HepG2 (cell line): Measurements from ENCODE around the gene RAB20. TPM values are rescaled to one million over a fixed set of nuclear protein-coding genes. Genes with fewer than 3 reads are reported as not detected.

ENCODE experiments used
- CBX1 ChIP-seq: IDR thresholded peaks from one replicate; pipeline ENCODE4 v1.6.1; 2016; ENCODE audit warnings: antibody characterized with exemption, low read depth
- FOXA3 ChIP-seq: IDR thresholded peaks from 2 replicates; pipeline ENCODE4 v1.6.1; 2016; ENCODE audit warnings: missing genetic modification reagents, missing compliant biosample characterization
- HCFC1 ChIP-seq: fragments of 150-350 bp; IDR thresholded peaks from 2 replicates; pipeline ENCODE4 v1.6.1; 2014; ENCODE audit warnings: low read depth, low read length
- HNF1A ChIP-seq, 2 experiments: sonication (generic) in 1 of 2; formaldehyde crosslinking in 1 of 2; IDR thresholded peaks; 2 replicates each; pipeline versions ENCODE4 v1.4.0 to v1.6.1; 2016 to 2020; ENCODE audit warnings: borderline replicate concordance in 1 of 2, low read depth in 1 of 2, mild to moderate bottlenecking in 1 of 2, missing genetic modification reagents in 1 of 2
- HOMEZ ChIP-seq: IDR thresholded peaks from 2 replicates; pipeline ENCODE4 v1.6.1; 2016; ENCODE audit warnings: low read depth
- ISL2 ChIP-seq: sonication (generic); formaldehyde crosslinking; IDR thresholded peaks from 2 replicates; pipeline ENCODE4 v1.5.0; 2020; ENCODE audit warnings: missing genetic modification reagents
- KMT2A ChIP-seq: sonication (generic); formaldehyde crosslinking; IDR thresholded peaks from 2 replicates; pipeline ENCODE4 v1.4.0; 2020; ENCODE audit warnings: missing genetic modification reagents
- MIXL1 ChIP-seq: IDR thresholded peaks from 2 replicates; pipeline ENCODE4 v1.6.1; 2016
- MTF2 ChIP-seq: sonication (generic); formaldehyde crosslinking; IDR thresholded peaks from 2 replicates; pipeline ENCODE4 v1.5.0; 2020; ENCODE audit warnings: missing genetic modification reagents, borderline replicate concordance
- NFIB ChIP-seq: sonication (generic); formaldehyde crosslinking; IDR thresholded peaks from 2 replicates; pipeline ENCODE4 v1.9.0; 2021; ENCODE audit warnings: missing genetic modification reagents, mild to moderate bottlenecking, borderline replicate concordance
- PLRG1 ChIP-seq: fragments of 450-650 bp; conservative IDR thresholded peaks from 2 replicates; pipeline ENCODE4 v1.6.1; 2016
- PRPF4 ChIP-seq: fragments of 200-400 bp; formaldehyde crosslinking; IDR thresholded peaks from 2 replicates; pipeline ENCODE4 v1.6.1; 2016; ENCODE audit warnings: low read length, low read depth; ENCODE audit not compliant: poor library complexity, severe bottlenecking
- RXRA ChIP-seq: sonication (generic); formaldehyde crosslinking; IDR thresholded peaks from 2 replicates; pipeline ENCODE4 v1.5.1; 2020; ENCODE audit warnings: missing genetic modification reagents
- SMAD1 ChIP-seq: sonication (generic); formaldehyde crosslinking; IDR thresholded peaks from 2 replicates; pipeline ENCODE4 v1.4.0; 2020; ENCODE audit warnings: missing genetic modification reagents, low read depth, mild to moderate bottlenecking, borderline replicate concordance
- SNRNP70 ChIP-seq: fragments of 200-400 bp; formaldehyde crosslinking; IDR thresholded peaks from 2 replicates; pipeline ENCODE4 v1.6.1; 2017; ENCODE audit warnings: mild to moderate bottlenecking, low read depth, low read length, moderate library complexity
- SYNCRIP ChIP-seq: fragments of 200-400 bp; formaldehyde crosslinking; IDR thresholded peaks from 2 replicates; pipeline ENCODE4 v1.6.1; 2018; ENCODE audit warnings: mild to moderate bottlenecking, low read depth, low read length; ENCODE audit not compliant: insufficient read depth
- ZBTB46 ChIP-seq: sonication (generic); formaldehyde crosslinking; IDR thresholded peaks from 2 replicates; pipeline ENCODE4 v1.4.0; 2020; ENCODE audit warnings: mild to moderate bottlenecking, missing genetic modification reagents, borderline replicate concordance
- ZNF234 ChIP-seq: sonication (generic); formaldehyde crosslinking; conservative IDR thresholded peaks from 2 replicates; pipeline ENCODE4 v1.5.1; 2020; ENCODE audit warnings: mild to moderate bottlenecking, missing genetic modification reagents
- ZNF235 ChIP-seq: sonication (generic); formaldehyde crosslinking; IDR thresholded peaks from 2 replicates; pipeline ENCODE4 v1.8.1; 2023; ENCODE audit warnings: mild to moderate bottlenecking, missing genetic modification reagents, borderline replicate concordance
- ZNF292 ChIP-seq: sonication (generic); formaldehyde crosslinking; IDR thresholded peaks from 2 replicates; pipeline ENCODE4 v1.8.1; 2022; ENCODE audit warnings: mild to moderate bottlenecking, low read depth, missing genetic modification reagents, borderline replicate concordance
- ZNF496 ChIP-seq: sonication (generic); formaldehyde crosslinking; IDR thresholded peaks from 2 replicates; pipeline ENCODE4 v1.8.1; 2023; ENCODE audit warnings: mild to moderate bottlenecking, moderate library complexity, missing genetic modification reagents; ENCODE audit not compliant: insufficient replicate concordance
- ZNF572 ChIP-seq: sonication (generic); formaldehyde crosslinking; IDR thresholded peaks from 2 replicates; pipeline ENCODE4 v1.5.1; 2020; ENCODE audit warnings: mild to moderate bottlenecking, missing genetic modification reagents
- ZNF660 ChIP-seq: sonication (generic); formaldehyde crosslinking; IDR thresholded peaks from 2 replicates; pipeline ENCODE4 v1.5.1; 2020; ENCODE audit warnings: mild to moderate bottlenecking, low read depth, missing genetic modification reagents, borderline replicate concordance
- ZNF780A ChIP-seq: sonication (generic); formaldehyde crosslinking; IDR thresholded peaks from 2 replicates; pipeline ENCODE4 v1.8.0; 2022; ENCODE audit warnings: mild to moderate bottlenecking, missing genetic modification reagents, moderate library complexity
- polyA plus RNA-seq, 8 experiments: library from polyadenylated mRNA; depleted of rRNA in 3 of 8; stranded (reverse) in 7 of 8; unstranded in 1 of 8; fragments of >200 nt; fragmentation: Illumina TruSeq in 4 of 8; extraction: Trizol in 4 of 8; gene quantifications; 2 replicates each; pipeline versions ENCODE4 v1.2.1 to v1.2.3, GENCODE V29; 2011 to 2016; ENCODE audit warnings: low read depth in 4 of 8, missing spikeins in 1 of 8, mixed read lengths in 1 of 8; ENCODE audit not compliant: insufficient read depth in 1 of 8
- total RNA-seq, 5 experiments: library from RNA; depleted of rRNA; stranded (reverse); fragments of >200 nt; fragmentation: Illumina TruSeq; extraction: Trizol; gene quantifications; 2 replicates each; pipeline ENCODE4 v1.2.3, GENCODE V29; 2016; ENCODE audit warnings: low read depth in 1 of 5

The RAB20 gene
- total and polyA plus RNA-seq, 2 of the 13 experiments (the other 11 are each of a cell fraction or from before 2014, with no cell fraction given), result 15.6 to 30.5 TPM

GRCh38 chr13:110561344-110562035 is at the start of gene RAB20 (continued):
- TF ChIP-seq ZNF292 (peak; percentile 67; the same call in 1 of the 2 replicates), KMT2A (CRISPR knock-in tag) (peak; percentile 71), MIXL1 (CRISPR knock-in tag) (no peak; the same call in 1 of the 2 replicates), ISL2 (CRISPR knock-in tag) (peak; percentile 31; the same call in 1 of the 2 replicates), ZNF234 (CRISPR knock-in tag) (no peak), ZNF780A (CRISPR knock-in tag) (no peak), PRPF4 (no peak), ZNF496 (no peak), CBX1 (no peak), HOMEZ (no peak), ZNF235 (CRISPR knock-in tag) (no peak), SNRNP70 (no peak), MTF2 (no peak), SMAD1 (CRISPR knock-in tag) (no peak), ZNF660 (CRISPR knock-in tag) (no peak), ZBTB46 (CRISPR knock-in tag) (no peak), FOXA3 (CRISPR knock-in tag) (no peak), PLRG1 (no peak), SYNCRIP (no peak), NFIB (CRISPR knock-in tag) (no peak), HCFC1 (no peak), ZNF572 (CRISPR knock-in tag) (no peak), HNF1A (IDR thresholded peaks at IDR 0.05; ENCODE audit: low read depth) (no peak), HNF1A (CRISPR knock-in tag; IDR thresholded peaks at IDR 0.05; ENCODE audit: borderline replicate concordance) (no peak), RXRA (CRISPR knock-in tag) (no peak; the same call in 1 of the 2 replicates)
